SK-N-SH treated with all-trans-retinoic acid at 6 μM for 48 hours (cell line): ENCODE data around the gene PGLYRP2.
"Not testable (repeated sequence)": the region's sequence is repeated elsewhere in the genome, so short reads cannot be mapped to it uniquely, and the experiment has no call there.

Experiments used
- ATAC-seq: fragments of 200-7000 bp; cut with Tn5 transposase; 3 replicates; pipeline ENCODE4 v1.9.1; 2020; ENCODE audit warnings: mild to moderate bottlenecking, moderate library complexity
- ARNTL ChIP-seq: fragments of 450-650 bp; formaldehyde crosslinking; IDR thresholded peaks from 2 replicates; pipeline ENCODE4 v1.5.0; 2020; ENCODE audit warnings: low read depth, mild to moderate bottlenecking, moderate library complexity, borderline replicate concordance
- BACH2 ChIP-seq: fragments of 250-450 bp; sonication (Bioruptor Pico); IDR thresholded peaks from 2 replicates; pipeline ENCODE4 v1.9.0; 2021; ENCODE audit warnings: mild to moderate bottlenecking, borderline replicate concordance
- CSDC2 ChIP-seq: fragments of 250-450 bp; sonication (Bioruptor Pico); IDR thresholded peaks from 2 replicates; pipeline ENCODE4 v1.5.0; 2020; ENCODE audit warnings: mild to moderate bottlenecking, moderate library complexity
- ESRRG ChIP-seq: fragments of 250-450 bp; sonication (Bioruptor Pico); IDR thresholded peaks from 2 replicates; pipeline ENCODE4 v1.6.1; 2021; ENCODE audit warnings: mild to moderate bottlenecking
- GLIS3 ChIP-seq: fragments of 250-450 bp; sonication (Bioruptor Pico); IDR thresholded peaks from 2 replicates; pipeline ENCODE4 v1.5.0; 2020; ENCODE audit warnings: mild to moderate bottlenecking, moderate library complexity
- ISL1 ChIP-seq: fragments of 250-450 bp; sonication (Bioruptor Pico); IDR thresholded peaks from 2 replicates; pipeline ENCODE4 v2.1.2; 2022; ENCODE audit warnings: mild to moderate bottlenecking, moderate library complexity
- OSR1 ChIP-seq: fragments of 250-450 bp; sonication (Bioruptor Pico); IDR thresholded peaks from 2 replicates; pipeline ENCODE4 v1.8.0; 2022; ENCODE audit warnings: moderate library complexity, mild to moderate bottlenecking, inconsistent platforms
- PPARA ChIP-seq: fragments of 250-450 bp; sonication (Bioruptor Pico); IDR thresholded peaks from 2 replicates; pipeline ENCODE4 v1.5.0; 2020; ENCODE audit warnings: mild to moderate bottlenecking, borderline replicate concordance
- RARB ChIP-seq: fragments of 250-450 bp; sonication (Bioruptor Pico); IDR thresholded peaks from 2 replicates; pipeline ENCODE4 v1.8.0; 2021; ENCODE audit warnings: mild to moderate bottlenecking, moderate library complexity
- SNAI2 ChIP-seq: fragments of 250-450 bp; sonication (Bioruptor Pico); IDR thresholded peaks from 2 replicates; pipeline ENCODE4 v1.5.0; 2020; ENCODE audit warnings: mild to moderate bottlenecking, moderate library complexity
- TCF4 ChIP-seq: fragments of 250-450 bp; sonication (Bioruptor Pico); IDR thresholded peaks from 2 replicates; pipeline ENCODE4 v1.8.0; 2021; ENCODE audit warnings: mild to moderate bottlenecking, moderate library complexity, borderline replicate concordance
- TOX ChIP-seq: fragments of 250-450 bp; sonication (Bioruptor Pico); IDR thresholded peaks from 2 replicates; pipeline ENCODE4 v1.8.0; 2021; ENCODE audit warnings: mild to moderate bottlenecking, moderate library complexity, borderline replicate concordance
- ZC3H10 ChIP-seq: fragments of 250-450 bp; sonication (Bioruptor Pico); IDR thresholded peaks from 2 replicates; pipeline ENCODE4 v1.5.1; 2021; ENCODE audit warnings: mild to moderate bottlenecking, moderate library complexity
- ZFP3 ChIP-seq: fragments of 250-450 bp; sonication (Bioruptor Pico); IDR thresholded peaks from 2 replicates; pipeline ENCODE4 v1.5.0; 2020; ENCODE audit warnings: mild to moderate bottlenecking, moderate library complexity
- ZFP30 ChIP-seq: fragments of 450-650 bp; formaldehyde crosslinking; IDR thresholded peaks from 2 replicates; pipeline ENCODE4 v1.5.0; 2022; ENCODE audit warnings: mild to moderate bottlenecking, moderate library complexity
- ZNF565 ChIP-seq: fragments of 450-650 bp; formaldehyde crosslinking; conservative IDR thresholded peaks from 2 replicates; pipeline ENCODE4 v1.5.0; 2020; ENCODE audit warnings: low read depth, mild to moderate bottlenecking, moderate library complexity
- ZNF70 ChIP-seq: fragments of 450-650 bp; formaldehyde crosslinking; IDR thresholded peaks from 2 replicates; pipeline ENCODE4 v1.5.0; 2020; ENCODE audit warnings: mild to moderate bottlenecking, moderate library complexity
- ZNF8 ChIP-seq: fragments of 450-650 bp; formaldehyde crosslinking; IDR thresholded peaks from 2 replicates; pipeline ENCODE4 v1.5.0; 2020; ENCODE audit warnings: mild to moderate bottlenecking, moderate library complexity
- TF ChIP-seq, protein P1 (sequence below): fragments of 250-450 bp; sonication (Bioruptor Pico); IDR thresholded peaks from 2 replicates; pipeline ENCODE4 v1.5.0; 2020; ENCODE audit warnings: mild to moderate bottlenecking, moderate library complexity
- TF ChIP-seq, protein P2 (sequence below): fragments of 250-450 bp; sonication (Bioruptor Pico); IDR thresholded peaks from 2 replicates; pipeline ENCODE4 v1.8.0; 2021; ENCODE audit warnings: low read depth, mild to moderate bottlenecking, moderate library complexity, borderline replicate concordance
- TF ChIP-seq, protein P3 (sequence below): fragments of 250-450 bp; sonication (Bioruptor Pico); IDR thresholded peaks from 2 replicates; pipeline ENCODE4 v1.5.1; 2021; ENCODE audit warnings: mild to moderate bottlenecking, moderate library complexity
- TF ChIP-seq, protein P4 (sequence below): fragments of 250-450 bp; sonication (Bioruptor Pico); IDR thresholded peaks from 2 replicates; pipeline ENCODE4 v1.5.1; 2020; ENCODE audit warnings: low read depth, mild to moderate bottlenecking, moderate library complexity

Gene PGLYRP2

DNA sequence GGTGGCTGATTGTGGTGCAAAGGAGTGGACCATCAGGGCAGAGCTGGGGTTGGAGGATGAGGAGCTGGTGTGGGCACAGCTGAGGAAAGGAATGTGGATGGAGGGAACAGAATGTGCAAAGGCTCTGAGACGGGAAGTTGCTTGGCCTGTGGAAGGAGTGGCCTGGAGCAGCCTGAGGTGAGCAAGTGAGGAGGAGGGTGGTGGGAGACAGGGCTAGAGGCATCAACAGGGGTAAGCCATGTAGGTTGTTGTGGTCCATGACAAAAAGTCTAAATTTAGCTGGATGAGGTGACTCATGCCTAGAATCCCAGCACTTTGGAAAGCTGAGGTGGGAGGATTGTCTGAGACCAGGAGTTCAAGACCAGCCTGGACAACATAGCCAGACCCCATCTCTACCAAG lies 38.5 kb upstream of the PGLYRP2 start:
- no peak for TF ChIP-seq OSR1
- TF ChIP-seq RARB (CRISPR knock-in tag) = no peak
- no peak for TF ChIP-seq CSDC2 (CRISPR knock-in tag)
- no peak for TF ChIP-seq ESRRG (CRISPR knock-in tag)
- no peak for TF ChIP-seq TCF4 (CRISPR knock-in tag)
- no peak for TF ChIP-seq ZNF565 (CRISPR knock-in tag)
- TF ChIP-seq TOX (CRISPR knock-in tag) = no peak
- TF ChIP-seq, protein P1, sequence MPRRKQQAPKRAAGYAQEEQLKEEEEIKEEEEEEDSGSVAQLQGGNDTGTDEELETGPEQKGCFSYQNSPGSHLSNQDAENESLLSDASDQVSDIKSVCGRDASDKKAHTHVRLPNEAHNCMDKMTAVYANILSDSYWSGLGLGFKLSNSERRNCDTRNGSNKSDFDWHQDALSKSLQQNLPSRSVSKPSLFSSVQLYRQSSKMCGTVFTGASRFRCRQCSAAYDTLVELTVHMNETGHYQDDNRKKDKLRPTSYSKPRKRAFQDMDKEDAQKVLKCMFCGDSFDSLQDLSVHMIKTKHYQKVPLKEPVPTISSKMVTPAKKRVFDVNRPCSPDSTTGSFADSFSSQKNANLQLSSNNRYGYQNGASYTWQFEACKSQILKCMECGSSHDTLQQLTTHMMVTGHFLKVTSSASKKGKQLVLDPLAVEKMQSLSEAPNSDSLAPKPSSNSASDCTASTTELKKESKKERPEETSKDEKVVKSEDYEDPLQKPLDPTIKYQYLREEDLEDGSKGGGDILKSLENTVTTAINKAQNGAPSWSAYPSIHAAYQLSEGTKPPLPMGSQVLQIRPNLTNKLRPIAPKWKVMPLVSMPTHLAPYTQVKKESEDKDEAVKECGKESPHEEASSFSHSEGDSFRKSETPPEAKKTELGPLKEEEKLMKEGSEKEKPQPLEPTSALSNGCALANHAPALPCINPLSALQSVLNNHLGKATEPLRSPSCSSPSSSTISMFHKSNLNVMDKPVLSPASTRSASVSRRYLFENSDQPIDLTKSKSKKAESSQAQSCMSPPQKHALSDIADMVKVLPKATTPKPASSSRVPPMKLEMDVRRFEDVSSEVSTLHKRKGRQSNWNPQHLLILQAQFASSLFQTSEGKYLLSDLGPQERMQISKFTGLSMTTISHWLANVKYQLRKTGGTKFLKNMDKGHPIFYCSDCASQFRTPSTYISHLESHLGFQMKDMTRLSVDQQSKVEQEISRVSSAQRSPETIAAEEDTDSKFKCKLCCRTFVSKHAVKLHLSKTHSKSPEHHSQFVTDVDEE = no peak
- TF ChIP-seq, protein P2, sequence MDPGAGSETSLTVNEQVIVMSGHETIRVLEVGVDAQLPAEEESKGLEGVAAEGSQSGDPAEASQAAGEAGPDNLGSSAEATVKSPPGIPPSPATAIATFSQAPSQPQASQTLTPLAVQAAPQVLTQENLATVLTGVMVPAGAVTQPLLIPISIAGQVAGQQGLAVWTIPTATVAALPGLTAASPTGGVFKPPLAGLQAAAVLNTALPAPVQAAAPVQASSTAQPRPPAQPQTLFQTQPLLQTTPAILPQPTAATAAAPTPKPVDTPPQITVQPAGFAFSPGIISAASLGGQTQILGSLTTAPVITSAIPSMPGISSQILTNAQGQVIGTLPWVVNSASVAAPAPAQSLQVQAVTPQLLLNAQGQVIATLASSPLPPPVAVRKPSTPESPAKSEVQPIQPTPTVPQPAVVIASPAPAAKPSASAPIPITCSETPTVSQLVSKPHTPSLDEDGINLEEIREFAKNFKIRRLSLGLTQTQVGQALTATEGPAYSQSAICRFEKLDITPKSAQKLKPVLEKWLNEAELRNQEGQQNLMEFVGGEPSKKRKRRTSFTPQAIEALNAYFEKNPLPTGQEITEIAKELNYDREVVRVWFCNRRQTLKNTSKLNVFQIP (CRISPR knock-in tag) = no peak
- TF ChIP-seq ZFP3 = no peak
- TF ChIP-seq ISL1 = no peak
- no peak for TF ChIP-seq ARNTL (CRISPR knock-in tag)
- TF ChIP-seq, protein P3, sequence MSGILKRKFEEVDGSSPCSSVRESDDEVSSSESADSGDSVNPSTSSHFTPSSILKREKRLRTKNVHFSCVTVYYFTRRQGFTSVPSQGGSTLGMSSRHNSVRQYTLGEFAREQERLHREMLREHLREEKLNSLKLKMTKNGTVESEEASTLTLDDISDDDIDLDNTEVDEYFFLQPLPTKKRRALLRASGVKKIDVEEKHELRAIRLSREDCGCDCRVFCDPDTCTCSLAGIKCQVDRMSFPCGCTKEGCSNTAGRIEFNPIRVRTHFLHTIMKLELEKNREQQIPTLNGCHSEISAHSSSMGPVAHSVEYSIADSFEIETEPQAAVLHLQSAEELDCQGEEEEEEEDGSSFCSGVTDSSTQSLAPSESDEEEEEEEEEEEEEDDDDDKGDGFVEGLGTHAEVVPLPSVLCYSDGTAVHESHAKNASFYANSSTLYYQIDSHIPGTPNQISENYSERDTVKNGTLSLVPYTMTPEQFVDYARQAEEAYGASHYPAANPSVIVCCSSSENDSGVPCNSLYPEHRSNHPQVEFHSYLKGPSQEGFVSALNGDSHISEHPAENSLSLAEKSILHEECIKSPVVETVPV = no peak
- TF ChIP-seq, protein P4, sequence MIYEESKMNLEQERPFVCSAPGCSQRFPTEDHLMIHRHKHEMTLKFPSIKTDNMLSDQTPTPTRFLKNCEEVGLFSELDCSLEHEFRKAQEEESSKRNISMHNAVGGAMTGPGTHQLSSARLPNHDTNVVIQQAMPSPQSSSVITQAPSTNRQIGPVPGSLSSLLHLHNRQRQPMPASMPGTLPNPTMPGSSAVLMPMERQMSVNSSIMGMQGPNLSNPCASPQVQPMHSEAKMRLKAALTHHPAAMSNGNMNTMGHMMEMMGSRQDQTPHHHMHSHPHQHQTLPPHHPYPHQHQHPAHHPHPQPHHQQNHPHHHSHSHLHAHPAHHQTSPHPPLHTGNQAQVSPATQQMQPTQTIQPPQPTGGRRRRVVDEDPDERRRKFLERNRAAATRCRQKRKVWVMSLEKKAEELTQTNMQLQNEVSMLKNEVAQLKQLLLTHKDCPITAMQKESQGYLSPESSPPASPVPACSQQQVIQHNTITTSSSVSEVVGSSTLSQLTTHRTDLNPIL (CRISPR knock-in tag) = no peak
- TF ChIP-seq SNAI2 (CRISPR knock-in tag) = no peak
- no peak for TF ChIP-seq BACH2 (CRISPR knock-in tag)
- no peak for TF ChIP-seq ZNF70
- no peak for TF ChIP-seq ZNF8 (CRISPR knock-in tag)
- no peak for TF ChIP-seq ZFP30 (CRISPR knock-in tag)
- ATAC-seq = no peak

DNA sequence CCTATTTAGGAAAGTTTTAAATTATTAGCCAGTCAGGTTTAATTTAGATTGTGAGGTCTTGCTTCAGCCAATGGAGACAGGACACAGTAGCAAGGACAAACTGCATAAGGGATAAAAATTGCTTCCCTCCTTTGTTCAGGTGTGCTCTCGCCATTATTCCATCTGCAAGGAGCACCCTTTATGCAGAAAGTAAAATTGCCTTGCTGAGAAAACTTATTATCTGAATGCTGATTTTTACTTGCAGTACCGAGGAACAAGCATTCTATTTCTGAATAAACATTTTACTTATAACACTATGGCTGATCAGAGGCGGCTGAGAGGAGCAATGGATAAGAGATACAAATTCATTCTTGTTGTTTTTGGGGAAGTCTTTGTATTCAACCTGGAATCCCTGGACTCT lies 37.1 kb upstream of the PGLYRP2 start:
- no peak for ATAC-seq
- TF ChIP-seq TCF4 (CRISPR knock-in tag) = no peak
- no peak for TF ChIP-seq ZNF70
- no peak for TF ChIP-seq ZNF565 (CRISPR knock-in tag)

DNA sequence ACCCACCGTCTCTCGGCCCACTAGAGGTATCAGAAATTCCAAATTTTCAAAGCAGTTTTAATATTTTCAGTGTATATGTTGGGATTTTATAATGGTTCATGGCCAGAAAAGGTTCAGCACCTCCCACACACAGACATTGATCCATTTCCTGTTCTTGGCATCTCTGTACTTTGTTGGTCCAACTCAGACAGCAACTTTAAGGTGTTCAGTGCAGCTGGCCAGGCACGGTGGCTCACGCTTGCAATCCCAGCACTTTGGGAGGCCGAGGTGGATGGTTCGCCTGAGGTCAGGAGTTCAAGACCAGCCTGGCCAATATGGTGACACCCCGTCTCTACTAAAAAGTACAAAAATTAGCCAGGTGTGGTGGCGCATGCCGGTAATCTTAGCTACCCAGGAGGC lies 35.9 kb upstream of the PGLYRP2 start:
- ATAC-seq = not testable (repeated sequence)

DNA sequence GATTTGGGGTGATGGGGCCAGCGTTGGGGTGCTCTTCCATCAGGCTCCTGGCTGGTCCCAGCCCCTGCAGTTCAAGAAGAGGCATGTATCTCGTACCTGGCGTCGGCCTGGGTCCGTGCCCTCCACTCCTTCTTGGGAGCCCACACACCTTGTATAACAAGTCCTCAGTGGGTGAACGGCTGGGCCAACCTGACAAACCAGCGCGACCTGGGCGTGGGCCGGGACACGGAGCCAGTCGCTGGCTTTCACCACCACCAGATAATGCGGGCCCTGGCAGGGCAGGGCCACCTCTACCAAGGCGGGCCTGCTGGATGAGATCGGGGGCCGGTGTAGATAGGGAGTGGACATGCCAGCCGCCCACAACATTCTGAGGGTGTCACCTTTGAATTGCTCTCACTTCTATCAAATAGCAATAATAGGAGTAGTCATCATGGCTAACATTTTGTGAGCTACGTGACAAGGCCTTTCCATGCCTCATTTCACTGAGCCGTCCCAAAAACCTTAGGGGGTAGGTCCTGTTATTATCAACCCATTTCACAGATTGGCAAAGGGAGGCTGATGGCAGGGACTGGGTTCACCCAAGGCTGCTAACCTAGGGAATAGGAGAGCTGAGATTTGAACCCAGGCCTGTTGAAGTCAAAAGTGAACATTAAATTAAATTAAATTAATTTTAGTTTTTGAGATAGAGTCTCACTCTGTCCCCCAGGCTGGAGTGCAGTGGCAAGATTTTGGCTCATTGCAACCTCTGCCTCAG lies 32.5 kb upstream of the PGLYRP2 start:
- no peak for TF ChIP-seq TCF4 (CRISPR knock-in tag)
- ATAC-seq = no peak

DNA sequence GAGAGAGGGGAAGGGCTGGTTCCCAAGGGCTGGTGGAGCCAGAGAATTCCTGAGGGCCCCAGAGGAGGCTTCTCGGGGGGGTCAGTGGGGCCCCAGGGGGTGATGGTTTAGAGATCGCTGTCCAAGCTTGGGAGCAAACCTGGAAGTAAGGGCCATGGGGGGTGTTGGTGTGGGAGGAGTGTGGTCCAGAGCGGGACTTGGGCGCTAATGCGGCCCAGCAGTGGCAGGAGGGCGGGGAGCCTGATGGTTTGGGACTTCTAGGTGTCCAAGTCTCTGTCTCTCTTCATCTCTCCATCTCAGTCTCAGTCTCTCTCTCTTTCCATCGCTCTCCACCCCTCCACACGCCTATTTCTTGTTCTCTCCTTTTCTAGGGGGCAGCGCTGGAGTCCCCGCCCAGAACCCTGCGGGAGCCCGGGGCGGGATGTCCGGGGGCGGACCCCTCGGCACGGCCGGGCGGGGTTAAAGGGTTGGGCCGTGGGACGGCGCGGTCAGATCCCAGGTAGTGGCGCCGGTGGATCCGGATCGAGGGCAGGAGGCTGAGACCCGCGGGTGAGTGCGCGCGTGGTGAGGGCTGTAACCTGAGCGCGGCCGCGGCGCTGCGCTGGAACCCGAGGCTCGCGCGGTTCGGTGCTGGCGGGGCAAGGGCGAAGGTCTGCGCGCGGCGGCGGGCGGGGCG lies 28.9 kb upstream of the PGLYRP2 start, which contains the start of gene CYP4F22:
Gene CYP4F22 (plus strand): TSS at position 491 of the 676 bp plus-strand sequence. CDS start 16,812 bp downstream, outside the sequence.
- no peak for TF ChIP-seq CSDC2 (CRISPR knock-in tag)
- TF ChIP-seq, protein P3 = no peak
- no peak for TF ChIP-seq ZC3H10 (CRISPR knock-in tag)
- TF ChIP-seq GLIS3 (CRISPR knock-in tag) = no peak
- TF ChIP-seq PPARA (CRISPR knock-in tag) = no peak
- no peak for TF ChIP-seq ZNF70
- ATAC-seq = no peak; the same call in 2 of the 3 replicates
